GM19099 (cell line): Measurements from ENCODE around the gene TRIM9.

ENCODE experiments used
- POLR2A ChIP-seq: IDR thresholded peaks from 3 replicates; pipeline ENCODE4 v1.6.1; 2011; ENCODE audit warnings: low read depth; ENCODE audit not compliant: insufficient read length; ENCODE audit errors: extremely low read depth

TRIM9 gene

GRCh38 chr14:51039252-51039651 is 55.7 kb downstream of the TRIM9 start:
- no peak for TF ChIP-seq POLR2A

DNA sequence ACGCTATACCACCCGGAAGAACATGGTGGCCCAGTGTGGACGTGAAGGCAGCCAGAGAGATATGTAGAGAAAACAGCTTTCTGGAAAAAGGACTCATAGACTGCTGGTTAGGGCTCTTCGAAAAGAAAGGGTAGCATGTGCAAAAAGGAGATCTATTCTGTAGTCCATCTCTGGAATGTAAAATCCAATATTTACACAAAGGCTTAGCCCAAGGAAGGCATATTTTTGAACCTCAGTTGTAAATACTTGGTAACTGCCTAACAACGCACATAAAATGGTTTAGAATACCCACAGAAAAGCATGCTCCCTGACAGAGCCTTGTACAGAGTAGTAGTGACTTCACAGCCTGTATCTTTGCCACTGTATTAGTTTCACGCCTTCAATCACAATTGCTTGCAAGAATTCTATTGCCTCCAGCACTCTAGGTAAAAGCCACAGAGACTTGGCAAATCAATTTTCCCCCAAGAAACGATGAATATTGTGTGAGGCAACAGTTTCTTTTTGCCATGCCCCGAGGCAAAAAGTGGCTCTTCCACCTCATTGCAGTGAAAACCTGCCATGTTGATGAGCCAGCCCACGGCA is 59.2 kb downstream of the TRIM9 start:
- TF ChIP-seq POLR2A = no peak

DNA sequence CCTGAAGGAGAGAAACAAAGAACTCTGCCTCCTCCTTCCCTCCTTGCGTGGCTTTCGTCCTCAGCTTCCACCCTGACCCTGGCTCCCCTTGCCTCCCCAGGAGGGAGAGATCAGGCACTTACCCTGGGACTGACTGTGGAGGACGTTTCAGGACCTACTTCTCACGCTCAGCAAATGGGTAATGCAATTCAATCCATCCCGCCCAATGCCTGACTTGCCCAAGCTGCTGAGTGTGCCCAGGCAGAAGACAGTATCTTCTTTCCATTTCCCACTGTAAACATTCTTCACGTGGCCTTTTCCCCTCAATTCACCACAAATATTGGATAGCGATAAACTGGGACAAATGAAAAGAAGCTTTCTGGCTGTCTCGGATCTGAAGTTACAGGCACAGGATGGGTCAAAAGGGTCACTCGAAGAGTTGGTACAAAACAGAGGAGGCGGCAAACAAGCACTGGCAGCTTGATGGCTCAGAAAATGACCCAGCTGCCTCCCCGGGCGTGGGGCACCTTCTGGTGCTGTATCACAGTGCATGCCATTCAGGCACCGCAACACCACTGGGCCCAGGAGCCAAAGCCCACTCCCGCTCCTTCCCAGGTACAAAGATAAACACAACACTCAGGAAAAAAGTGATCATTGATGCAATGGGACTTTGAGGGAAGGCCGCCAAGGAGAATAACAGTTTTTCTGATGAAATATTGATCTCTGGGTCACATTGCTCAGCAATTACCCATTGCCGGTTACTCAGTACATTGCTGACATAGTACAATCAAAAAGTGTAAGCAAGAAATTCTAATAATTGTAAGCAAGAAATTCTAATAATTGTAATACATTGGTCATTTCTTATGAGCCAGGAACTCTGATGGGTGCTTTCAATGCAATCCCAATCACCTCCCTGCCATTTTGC is 65.8 kb downstream of the TRIM9 start:
- TF ChIP-seq POLR2A = no peak

GRCh38 chr14:51028361-51028760 is 66.5 kb downstream of the TRIM9 start:
- no peak for TF ChIP-seq POLR2A

GRCh38 chr14:51024377-51024776 is 70.5 kb downstream of the TRIM9 start:
- no peak for TF ChIP-seq POLR2A

GRCh38 chr14:51023964-51024363 is 70.9 kb downstream of the TRIM9 start:
- TF ChIP-seq POLR2A = no peak

GRCh38 chr14:51022769-51023168 is 72.1 kb downstream of the TRIM9 start:
- no peak for TF ChIP-seq POLR2A

DNA sequence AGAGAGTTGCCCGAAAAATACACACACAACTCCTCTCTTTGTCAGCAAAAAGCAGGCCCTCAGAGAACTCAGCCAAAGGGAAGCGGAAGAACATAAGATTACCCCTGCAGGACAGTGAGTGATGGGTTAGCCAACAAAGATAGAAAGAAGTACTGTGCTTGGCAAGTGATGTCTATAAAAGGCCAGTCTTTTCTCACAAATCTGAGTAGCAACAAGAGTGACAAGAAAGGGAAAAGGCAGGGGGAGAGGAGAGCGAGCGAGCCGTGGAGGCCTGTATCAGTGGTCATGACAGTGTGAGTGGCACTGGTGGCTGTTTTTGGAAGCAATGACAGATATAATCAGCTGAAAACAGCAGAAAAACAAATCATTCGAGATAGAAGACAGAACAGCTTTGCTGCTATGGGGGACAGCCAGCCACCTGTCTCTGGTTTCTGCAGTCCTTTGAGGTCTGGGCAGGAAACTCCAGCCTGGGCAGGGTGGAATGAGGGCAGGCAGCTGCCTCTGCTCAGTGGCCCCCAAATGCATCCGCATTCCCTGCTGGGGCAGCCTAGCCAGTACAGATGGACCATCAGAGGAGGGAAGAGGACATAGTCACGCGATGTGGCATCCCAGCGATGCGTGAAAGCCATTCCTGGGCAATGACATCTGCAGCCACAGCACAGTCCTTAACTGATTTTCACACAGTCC is 74.7 kb downstream of the TRIM9 start:
- no peak for TF ChIP-seq POLR2A

DNA sequence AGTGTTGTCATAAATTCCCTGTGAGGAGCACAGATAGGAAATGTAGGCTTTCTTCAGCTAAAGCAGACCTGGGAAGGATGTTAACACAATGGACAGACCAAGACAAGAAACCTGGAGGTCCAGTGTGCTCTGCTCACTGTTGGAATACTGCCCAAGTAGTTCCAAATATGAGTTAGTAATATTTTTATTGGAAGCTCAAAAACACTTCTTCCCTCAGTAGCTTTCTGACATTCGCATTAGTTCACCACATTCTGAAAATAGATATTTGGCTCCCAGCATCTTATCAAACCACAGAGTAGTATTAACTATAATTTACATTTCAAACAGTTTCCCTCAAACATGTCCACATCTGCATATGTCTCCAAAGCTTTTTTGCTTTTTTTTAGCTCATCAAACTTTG is 75.8 kb downstream of the TRIM9 start:
- no peak for TF ChIP-seq POLR2A

- no peak for TF ChIP-seq POLR2A
Observed at GRCh38 chr14:51018521-51018920, 76.4 kb downstream of the TRIM9 start.

DNA sequence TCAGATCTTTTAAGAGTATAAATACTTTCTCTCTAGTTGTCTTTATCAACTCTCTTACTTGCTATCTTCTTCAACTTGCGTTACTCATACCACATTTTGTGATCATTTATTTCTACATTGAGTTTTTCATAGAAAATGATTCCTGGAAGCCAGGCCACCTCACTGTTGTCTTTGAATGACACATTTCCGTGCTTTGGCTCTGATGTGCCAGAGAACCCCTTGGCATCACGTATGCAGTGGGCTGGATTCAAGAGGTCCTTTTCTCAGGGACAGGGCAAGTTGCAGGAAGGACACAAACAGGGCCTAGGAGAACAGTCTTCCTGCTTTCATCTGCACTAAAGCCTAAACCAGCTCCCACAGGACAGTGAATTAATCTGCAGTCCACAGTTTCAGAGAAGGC is 80.3 kb downstream of the TRIM9 start:
- TF ChIP-seq POLR2A = no peak

DNA sequence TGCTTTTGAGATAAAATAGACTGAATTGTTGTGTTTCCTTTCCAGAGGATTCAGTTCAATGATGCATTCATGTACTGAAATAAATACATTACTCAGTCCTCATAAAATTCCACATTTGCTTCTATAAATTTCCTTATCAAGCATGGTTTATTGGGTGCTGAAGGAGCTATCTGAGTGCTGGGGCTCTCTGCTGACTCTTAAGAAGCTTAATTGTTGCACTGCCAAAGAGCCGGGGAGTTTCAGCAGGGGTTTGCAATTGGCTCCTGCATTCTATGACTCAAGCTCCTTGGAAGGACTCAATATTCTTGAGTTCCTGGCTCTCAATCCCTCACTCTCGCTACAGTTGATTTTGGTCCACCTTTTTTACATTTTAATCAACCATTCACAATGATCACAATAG is 80.8 kb downstream of the TRIM9 start:
- TF ChIP-seq POLR2A = no peak

GRCh38 chr14:51012055-51012454 is 82.8 kb downstream of the TRIM9 start:
- TF ChIP-seq POLR2A = no peak

DNA sequence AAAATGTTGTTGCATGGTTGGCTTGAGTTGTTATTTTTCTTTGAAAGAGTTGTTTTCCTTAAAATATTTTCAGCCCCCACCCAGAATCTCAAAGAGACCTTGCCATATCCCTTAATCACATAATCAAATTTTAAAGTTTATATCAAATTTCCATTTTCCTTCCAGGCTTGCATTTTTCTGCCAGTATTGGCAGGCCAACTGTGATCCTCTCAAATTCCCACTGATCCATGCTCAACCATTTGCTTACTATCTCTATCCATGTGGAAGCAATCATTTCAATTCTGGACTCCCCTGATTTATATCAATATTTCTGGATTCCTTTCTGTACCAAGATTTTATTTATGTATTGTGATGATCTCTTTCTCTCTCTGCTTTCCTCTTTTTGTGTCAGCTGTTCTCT is 86.5 kb downstream of the TRIM9 start:
- no peak for TF ChIP-seq POLR2A

- TF ChIP-seq POLR2A = no peak
Observed at GRCh38 chr14:51006781-51007211, 88.1 kb downstream of the TRIM9 start.

DNA sequence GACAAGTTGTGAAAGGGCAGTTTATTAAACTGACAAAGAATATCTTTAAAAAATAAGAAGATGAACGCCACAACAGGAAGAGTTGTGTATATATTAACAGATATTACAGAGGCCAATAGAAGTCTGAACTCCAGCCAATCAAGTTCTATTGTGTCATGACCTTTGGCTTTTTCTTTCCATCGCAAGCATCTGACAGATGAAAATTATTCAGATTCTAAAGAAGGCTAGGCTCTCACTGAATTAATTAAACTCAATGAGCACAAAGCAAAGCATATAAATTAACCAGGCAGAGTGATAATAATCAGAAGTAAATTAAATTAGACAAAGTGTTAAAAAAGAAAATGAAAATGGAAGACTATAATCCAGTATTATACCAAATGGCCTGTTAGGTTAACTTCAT is 88.6 kb downstream of the TRIM9 start:
- no peak for TF ChIP-seq POLR2A
